Tibial nerve (tissue), 4 donors: ENCODE measurements around the gene BBS12.

Experiments used
- CTCF ChIP-seq, 5 experiments: fragments of 200-600 bp in 3 of 5; fragments of 450-650 bp in 2 of 5; sonication (generic) in 3 of 5; IDR thresholded peaks; one replicate each; pipeline ENCODE4 v1.5.1; 2016 to 2019; ENCODE audit warnings: antibody characterized with exemption in 5 of 5, mild to moderate bottlenecking in 3 of 5, moderate library complexity in 2 of 5
- EP300 ChIP-seq, 2 donors: sonication (generic); formaldehyde crosslinking; IDR thresholded peaks; one replicate each; pipeline ENCODE4 v1.6.1; 2017; ENCODE audit warnings: antibody characterized with exemption in 2 of 2, mild to moderate bottlenecking in 1 of 2
- POLR2A ChIP-seq, 2 donors: fragments of 450-650 bp; IDR thresholded peaks; one replicate each; pipeline ENCODE4 v1.6.1; 2017; ENCODE audit warnings: antibody characterized with exemption in 2 of 2, mild to moderate bottlenecking in 2 of 2, moderate library complexity in 2 of 2

- TF ChIP-seq POLR2A (IDR thresholded peaks at IDR 0.05) = no peak
- no peak for TF ChIP-seq CTCF (IDR thresholded peaks at IDR 0.05)
- TF ChIP-seq EP300 (IDR thresholded peaks at IDR 0.05) = no peak
Measured at GRCh38 chr4:122781486-122781885, 49.0 kb downstream of the BBS12 start.
